ENCODE measurements around the gene MCCC1. TPM values are rescaled to one million over a fixed set of nuclear protein-coding genes. Genes with fewer than 3 reads are reported as not detected.
"Not testable (repeated sequence)": the region's sequence is repeated elsewhere in the genome, so short reads cannot be mapped to it uniquely, and the experiment has no call there.

The MCCC1 gene
- total RNA-seq, 1 donor from 2014 or later: 13.0 TPM

DNA sequence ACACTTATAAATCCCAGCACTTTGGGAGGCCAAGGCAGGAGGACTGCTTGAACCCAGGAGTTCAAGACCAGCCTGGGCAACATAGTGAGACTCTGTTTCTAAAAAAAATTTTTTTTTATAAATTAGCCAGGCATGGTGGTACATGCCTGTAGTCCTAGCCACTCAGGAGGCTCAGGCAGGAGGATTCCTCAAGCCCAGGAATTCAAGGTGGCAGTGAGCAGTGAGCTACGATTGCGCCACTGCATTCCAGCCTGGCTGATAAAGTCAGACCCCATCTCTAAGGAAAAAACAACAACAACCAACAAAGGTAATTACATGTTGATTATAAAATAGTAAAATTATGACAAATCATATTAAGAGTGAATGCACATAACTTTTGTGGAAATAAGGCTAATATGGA, 40.9 kb downstream of the MCCC1 start:
- DNase-seq (ENCODE audit: extremely low read depth, low read depth, low spot score): no peak

DNA sequence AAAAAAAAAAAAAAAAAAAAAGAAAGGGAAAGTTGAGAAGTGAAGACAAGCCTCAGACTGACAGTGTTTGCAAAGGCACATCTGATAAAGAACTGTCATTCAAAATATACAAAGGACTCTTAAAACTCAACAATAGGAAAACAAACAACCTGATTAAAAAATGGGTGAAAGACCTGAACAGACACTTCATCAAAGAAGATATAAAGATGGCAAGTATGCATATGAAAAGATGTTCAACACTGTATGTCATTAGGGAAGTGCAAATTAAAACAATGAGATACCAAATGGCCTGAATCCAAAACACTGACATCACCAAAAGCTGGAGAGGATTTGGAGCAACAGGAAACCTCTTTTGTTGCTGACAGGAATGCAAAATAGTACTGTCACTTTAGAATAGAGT, 48.6 kb downstream of the MCCC1 start:
- no peak for DNase-seq (ENCODE audit: extremely low read depth, low read depth, low spot score)

DNA sequence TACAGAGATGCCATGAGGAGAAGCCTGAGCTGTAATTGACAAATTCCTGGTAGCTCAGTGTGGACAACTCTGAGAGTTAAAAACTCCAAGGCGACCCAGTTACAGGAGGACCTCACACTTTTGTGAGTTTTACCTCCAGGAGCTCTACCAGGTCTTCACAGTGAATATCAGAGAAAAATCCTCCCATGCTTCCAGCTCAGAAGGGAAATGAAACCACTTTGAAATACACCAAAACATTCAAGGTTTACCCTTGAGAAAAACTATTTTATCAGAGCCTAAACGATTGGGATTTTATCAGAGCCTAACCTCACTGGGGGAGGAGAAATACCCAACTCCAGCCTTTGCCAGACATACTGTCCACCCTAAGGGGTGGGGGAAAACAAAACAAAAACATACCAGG, 52.4 kb downstream of the MCCC1 start:
- DNase-seq (ENCODE audit: extremely low read depth, low read depth, low spot score): no peak

DNA sequence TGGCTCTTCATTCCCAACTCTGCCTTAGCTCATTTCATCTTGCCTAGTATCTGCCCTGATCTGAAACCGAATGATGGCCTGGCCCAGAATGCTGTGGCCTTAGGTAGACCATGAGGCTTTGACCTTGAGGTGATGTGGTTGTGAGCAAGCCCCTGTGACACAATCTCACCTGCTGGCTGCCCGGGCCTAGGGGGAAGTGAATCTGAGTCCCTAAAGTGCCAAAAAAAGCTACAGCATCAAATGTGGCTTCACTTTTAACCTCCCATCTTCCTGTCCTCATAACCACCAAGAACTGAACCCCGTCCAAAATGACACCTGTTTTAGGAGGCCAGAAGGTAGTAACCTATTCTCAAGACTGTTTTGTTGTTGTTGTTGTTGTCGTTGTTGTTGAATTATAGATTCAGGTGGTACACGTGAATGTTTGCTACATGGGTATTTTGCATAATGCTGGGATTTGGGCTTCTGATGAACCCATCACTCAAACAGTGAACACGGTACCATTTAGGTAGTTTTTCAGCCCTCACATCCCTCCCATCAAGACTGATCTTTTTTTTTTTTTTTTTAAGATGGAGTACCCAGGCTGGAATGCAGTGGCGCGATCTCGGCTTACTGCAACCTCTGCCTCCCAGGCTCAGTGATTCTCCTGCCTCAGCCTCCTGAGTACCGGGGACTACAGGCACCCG, 54.6 kb downstream of the MCCC1 start:
- DNase-seq (ENCODE audit: extremely low read depth, low read depth, low spot score): no peak

DNA sequence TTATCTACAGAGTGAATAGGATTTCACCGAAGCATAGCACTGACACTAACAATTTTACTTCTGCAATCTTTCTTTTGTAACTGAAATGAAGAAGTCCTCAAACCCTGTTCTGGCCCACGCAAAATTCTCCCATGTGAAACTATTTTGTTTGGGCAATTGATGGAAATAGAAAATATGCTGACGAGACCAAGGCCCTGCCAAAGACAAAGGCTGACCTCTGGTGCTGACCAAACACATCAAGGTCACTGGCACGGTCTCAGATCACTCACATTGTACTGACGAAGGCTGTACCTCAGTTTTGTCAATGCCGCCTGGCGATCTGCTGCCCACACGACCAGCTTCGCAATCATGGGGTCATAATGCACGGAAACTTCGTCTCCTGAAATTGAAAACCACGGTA, 60.5 kb downstream of the MCCC1 start:
- DNase-seq (ENCODE audit: extremely low read depth, low read depth, low spot score): no peak

DNA sequence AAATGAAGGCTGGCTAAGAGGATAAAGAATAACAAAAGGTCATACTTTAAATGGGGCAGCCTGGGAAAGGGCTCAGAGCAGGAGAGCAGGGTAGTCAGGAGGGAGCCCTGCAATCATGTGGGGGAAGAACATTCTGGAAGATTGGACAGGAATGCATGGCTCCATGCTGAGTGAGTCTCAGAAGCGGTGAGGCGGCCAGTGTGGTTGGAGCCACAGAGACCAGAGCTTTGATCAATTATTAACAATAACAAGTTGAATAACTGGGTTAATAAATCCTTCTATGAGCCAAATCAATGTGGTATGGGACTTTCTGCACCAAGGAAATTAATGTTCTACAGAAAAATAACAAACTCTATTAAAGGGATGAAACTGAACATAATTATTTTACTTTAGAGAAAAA, 61.1 kb downstream of the MCCC1 start:
- DNase-seq (ENCODE audit: extremely low read depth, low read depth, low spot score): no peak

DNA sequence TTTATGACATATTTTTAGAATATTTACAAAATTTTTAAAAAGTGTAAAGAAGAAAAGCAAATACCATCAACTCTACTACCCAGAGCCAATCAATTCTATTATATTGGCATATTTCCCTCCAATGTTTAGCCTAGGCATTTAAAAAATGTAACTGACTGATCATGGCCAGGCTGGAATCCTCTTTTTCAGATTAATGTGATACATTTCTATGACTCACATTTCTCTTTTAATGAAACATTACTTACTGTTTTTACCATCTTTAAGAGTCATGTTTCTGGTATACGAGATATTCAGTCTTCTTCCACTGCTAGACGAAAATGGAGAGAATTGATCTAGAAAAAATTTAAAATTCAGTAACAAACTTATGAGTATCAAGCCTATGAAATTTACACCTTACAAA, 65.5 kb downstream of the MCCC1 start:
- no peak for DNase-seq (ENCODE audit: extremely low read depth, low read depth, low spot score)

DNA sequence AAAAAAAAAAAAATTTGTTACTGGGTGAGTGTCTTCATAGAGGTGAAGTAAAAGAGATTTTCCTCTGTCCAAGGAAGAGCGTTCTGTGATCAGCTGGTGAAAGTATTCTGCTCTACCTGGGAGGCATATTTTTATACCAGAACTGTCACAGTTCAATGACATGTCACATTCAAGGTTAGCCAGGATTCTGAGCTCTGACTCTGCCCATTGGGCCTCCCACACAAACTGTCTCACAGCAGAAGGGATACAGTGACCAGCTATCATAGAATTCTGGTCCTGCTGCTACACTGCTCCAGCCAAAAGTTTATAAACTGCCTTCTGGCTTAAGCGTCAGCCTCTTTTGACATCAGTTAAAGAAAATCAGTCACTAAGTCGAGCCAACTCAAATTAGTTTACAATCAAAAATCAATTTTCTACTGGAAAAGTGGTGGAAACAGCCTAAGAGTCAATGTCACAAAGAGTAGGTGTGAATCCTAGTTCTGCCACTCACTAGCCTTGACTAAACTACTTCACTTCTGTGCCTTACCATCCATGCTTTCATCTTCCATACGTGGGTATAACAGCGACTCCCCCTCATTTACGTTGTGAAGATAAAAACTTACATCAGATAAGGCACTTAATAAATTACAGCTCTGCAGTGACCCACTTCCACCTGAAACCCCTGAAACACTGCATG, 66.3 kb downstream of the MCCC1 start:
- no peak for DNase-seq (ENCODE audit: extremely low read depth, low read depth, low spot score)

DNA sequence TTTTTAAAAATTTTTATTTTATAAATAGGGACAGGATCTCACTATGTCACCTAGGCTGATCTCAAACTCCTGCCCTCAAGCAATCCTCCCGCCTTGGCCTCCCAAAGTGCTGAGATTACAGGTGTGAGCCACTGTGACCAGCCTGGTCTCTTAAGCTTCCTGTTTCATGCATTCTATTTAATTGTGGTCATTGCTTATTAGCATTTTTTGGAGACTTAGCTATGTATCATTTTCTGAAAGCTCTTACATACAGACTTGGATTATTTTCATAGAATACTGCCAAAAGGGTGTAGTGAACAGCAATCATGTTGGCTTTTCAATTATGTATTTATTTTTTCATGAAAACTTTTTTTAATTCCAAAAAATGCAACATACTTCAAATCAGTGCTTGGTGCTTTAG, 67.5 kb downstream of the MCCC1 start:
- DNase-seq (ENCODE audit: extremely low read depth, low read depth, low spot score): no peak

DNA sequence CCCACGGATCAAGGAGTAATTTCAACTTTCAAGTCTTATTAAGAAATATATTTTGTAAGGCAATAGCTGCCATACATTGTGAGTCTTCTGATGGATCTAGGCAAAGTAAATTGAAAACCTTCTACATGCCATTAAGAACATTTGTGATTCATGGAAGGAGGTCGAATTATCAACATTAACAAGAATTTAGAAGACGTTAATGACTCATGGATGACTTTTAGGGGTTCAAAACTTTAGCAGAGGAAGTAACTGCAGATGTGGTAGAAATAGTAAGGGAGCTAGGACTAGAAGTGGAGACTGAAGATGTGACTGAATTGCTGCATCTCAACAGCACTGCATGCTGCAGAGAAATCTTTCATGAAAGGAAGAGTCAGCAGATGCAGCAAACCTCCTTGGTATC, 70.9 kb downstream of the MCCC1 start:
- DNase-seq (ENCODE audit: extremely low read depth, low read depth, low spot score): no peak

DNA sequence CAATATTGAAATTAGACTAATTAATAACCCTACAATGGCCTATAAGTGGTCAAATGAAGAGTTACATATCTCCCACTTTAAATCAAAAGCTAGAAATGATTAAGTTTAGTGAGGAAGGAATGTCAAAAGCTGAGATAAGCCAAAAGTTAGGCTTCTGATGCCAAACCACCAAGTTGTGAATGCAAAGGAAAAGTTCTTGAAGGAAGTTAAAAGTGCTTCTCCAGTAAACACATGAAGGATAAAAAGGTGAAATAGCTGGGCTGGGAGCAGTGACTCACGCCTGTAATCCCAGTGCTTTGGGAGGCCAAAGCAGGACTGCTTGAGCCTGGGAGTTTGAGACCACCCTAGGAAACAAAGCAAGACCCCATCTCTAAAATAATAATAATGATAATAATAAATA, 72.0 kb downstream of the MCCC1 start:
- no peak for DNase-seq (ENCODE audit: extremely low read depth, low read depth, low spot score)

DNA sequence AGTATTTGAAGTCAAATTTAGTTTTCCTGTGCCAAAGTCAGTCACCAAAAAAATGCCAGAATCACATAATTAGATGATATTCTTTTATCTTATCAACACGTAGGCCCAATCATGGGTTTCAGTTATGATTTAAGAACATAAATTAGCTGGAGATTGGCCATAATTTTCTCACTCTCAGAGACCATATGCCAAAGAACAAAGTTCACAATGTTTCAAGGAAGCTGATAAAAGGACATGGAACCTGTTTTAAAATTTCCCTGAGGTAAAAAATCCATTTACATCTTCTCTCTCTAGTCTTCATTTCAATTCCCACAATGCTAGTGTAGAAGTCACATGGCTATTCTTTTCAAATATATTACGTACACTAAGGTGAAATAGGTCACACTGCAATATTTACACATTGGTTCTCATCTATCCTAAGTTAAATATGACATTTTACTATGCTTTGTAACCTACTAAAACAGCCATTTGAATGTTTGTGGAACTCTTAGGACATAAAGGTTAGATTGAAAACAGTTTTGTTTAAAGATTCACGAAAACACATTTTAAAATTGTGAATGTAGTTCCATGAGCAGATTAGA, 76.3 kb downstream of the MCCC1 start:
- DNase-seq (ENCODE audit: extremely low read depth, low read depth, low spot score): no peak

DNA sequence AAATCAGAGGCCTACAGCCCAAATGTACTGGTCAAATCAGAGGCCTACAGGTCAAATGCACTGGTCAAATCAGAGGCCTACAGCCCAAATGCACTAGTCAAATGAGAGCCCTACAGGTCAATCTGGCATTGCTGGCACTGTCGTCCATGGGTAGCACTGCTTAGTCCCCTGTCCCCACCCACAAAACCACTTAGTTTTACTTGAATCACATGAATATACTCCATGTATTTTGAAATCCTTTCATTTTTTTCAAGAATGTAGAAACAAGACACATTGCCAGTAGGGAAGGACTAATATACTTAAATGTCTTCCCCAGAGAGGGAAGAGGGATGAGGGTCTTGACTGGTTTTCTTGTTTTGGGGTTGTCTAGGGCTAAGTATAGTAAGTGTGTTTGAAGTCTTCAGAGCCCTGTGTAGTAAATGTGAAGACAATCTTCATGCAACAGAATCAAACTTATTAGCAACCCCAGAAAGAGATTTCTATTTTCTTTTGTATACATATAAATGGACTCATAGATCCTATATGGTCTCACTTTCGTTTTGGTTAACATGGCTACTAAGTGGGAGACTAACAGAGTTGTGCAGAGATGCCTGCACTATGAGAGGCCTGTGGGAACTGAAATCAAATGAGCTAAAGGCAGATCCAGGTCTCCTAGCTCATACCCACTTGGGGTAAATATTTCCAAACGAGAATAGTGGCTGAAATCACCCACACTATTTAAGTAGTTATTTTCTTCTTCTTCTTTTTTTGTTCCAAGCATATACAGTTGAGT, 80.7 kb downstream of the MCCC1 start:
- DNase-seq (ENCODE audit: extremely low read depth, low read depth, low spot score): no peak

DNA sequence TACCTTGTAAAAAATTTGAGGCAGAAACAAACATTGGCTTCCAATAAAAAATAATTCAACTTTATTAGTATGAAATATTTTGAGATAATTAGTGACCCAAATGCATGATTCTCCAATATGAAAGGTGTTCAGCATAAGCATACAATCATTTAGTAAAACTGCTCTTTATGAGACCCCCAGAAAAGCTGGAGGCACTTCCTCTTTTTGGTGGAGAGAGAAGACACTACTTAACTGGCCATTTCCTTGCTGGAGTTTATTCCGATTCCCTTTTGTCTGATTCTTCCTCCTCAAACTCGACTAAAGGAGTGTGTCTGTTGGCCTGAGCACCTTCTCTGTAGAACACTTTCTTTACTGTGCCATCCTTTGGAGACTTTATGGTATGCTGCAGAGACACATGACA, 84.1 kb downstream of the MCCC1 start:
- no peak for DNase-seq (ENCODE audit: extremely low read depth, low read depth, low spot score)

DNA sequence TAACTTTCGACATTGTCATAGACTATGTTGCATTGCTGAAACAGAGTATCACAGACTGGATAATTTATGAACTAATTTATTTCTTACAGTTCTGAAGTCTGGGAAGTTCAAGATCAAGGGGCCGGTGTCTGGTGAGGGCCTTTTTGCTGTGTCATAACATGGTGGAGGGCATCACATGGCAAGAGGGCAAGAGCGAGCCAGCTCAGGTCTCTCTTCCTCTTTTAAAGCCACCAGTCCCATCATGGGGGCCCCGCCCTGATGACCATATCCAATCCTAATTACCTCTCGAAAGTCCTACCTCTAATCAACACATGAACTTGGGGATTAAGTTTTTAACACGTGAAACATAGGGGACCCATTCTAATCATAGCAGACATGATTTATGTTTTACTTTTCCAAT, 85.4 kb downstream of the MCCC1 start:
- no peak for DNase-seq (ENCODE audit: extremely low read depth, low read depth, low spot score)

DNA sequence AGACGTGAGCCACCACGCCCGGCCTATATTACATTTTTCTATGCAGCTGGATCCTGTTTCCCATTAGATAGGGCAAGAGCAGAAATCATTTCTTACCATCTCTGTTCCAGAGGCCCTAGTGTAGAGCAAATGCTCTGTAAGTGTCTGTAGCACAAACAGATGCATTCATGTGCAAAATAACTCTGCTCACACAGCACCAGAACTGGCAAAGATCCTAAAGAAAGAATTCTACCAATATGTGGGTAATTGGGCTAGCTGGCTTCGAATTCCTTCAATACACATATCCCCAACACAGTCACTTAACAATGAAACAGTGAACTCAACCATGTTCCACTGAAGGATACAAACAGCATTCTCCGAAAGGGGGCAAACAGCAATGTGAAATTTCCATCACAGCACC, 86.2 kb downstream of the MCCC1 start:
- no peak for DNase-seq (ENCODE audit: extremely low read depth, low read depth, low spot score)

DNA sequence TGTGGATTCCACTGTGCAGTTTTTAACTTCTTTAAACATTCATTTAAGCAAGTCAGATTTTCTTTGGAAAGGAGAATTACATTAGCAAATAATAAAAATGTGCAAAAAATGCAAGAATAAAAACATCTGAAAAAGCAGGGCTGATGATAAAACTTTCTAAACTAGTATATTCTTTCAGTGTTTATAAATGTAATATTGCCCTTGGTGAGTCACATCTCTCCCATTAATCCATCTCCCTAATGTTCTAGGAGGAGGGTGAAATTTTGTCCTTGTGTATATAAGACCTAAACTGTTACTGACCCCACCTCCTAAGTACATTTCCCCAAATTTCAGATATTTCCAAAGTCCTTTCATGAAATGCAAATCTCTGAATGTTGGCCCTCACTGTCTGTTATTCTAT, 90.5 kb downstream of the MCCC1 start:
- DNase-seq (ENCODE audit: extremely low read depth, low read depth, low spot score): no peak

DNA sequence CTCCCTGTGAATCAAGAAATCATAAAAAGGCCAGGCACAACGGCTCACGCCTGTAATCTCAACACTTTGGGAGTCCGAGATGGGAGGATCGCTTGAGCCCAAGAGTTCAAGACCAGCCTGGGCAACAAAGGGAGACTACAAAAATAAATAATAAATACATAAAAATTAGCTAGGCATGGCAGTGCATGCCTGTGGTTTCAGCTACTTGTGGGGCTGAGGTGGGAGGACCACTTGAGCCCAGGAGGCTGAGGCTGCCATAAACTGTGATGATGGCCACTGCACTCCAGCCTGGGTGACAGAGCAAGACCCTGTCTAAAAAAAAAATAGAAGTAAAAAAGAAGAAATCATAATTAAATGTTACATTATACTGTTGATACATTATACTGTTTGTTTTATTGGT, 91.0 kb downstream of the MCCC1 start:
- DNase-seq (ENCODE audit: extremely low read depth, low read depth, low spot score): no peak

DNA sequence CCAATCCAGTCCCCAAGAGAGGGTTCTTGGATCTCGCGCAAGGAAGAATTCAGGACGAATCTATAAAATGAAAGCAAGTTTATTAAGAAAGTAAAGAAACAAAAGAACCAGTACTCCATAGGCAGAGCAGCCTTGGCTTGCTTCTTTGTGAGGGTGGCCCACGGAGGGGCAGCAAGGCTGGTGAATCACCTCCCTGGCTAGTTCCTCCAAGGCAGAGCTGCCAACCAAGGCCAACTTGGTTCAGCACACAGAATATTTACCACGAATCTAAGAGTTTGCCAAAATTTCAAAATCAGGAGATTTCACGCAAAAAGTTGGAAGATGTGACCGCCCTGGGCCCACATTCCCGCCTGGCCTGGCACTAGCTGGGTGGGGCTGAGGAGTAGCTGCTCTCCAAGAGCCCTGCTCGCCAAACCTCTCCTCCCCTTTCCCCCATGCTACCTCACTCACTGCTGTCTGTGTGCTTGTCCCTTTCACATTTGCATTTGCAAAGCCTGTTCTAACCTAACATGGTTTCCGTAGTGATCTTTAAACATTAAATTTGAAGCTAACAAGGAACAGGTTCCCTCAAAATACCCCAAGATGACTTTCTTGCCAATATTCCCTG, 92.8 kb downstream of the MCCC1 start:
- DNase-seq (ENCODE audit: extremely low read depth, low read depth, low spot score): no peak

DNA sequence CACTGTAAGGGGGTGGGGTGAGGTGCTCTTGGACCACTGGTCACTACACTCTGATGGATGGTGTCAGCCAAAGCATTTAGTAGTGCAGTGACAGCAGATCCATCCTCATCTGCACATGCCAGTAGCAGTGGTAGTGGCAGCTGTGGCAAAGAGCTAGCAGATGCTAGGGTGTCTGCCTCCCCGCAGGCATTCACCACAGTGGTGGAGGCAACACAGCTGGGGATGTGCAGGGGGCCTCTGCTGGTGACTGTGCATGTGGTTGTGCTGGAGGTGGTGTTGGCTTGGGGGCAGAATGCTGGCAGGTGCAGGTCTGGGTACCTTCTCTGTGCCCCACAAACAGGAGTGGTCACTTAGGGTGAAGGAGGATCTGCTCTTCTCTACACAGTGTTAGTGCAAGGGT, 99.5 kb downstream of the MCCC1 start:
- no peak for DNase-seq (ENCODE audit: extremely low read depth, low read depth, low spot score)

DNA sequence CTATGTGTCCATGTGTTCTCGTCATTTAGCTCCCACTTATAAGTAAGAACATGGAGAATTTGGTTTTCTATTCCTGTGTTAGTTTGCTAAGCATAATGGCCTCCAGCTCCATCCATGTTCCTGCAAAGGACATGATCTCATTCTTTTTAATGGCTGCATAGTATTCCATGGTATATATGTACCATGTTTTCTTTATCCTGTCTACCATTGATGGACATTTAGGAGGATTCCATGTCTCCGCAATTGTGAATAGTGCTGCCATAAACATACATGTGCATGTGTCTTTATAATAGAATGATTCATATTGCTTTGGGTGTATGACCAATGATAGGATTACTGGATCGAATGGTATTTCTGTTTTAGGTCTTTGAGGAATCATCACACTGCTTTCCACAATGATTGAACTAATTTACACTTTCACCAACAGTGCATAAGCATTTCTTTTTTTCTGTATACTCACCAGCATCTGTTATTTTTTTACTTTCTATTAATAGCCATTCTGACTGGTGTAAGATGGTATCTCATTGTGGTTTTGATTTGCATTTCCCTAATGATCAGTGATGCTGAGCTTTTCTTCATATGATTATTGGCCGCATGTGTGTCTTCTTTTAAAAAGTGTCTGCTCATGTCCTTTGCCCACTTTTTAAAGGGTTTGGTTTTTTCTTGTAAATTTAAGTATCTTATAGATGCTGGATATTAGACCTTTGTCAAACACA, 105.7 kb downstream of the MCCC1 start:
- DNase-seq (ENCODE audit: extremely low read depth, low read depth, low spot score): not testable (repeated sequence)
